NCI-H2227 treated with DMSO at 0.1 percent for 48 hours (cell line): ENCODE measurements around the gene LRRN2.
A peak's percentile ranks its signal among the peaks of the same experiment; 100 is the strongest.
"Not testable (repeated sequence)": the region's sequence is repeated elsewhere in the genome, so short reads cannot be mapped to it uniquely, and the experiment has no call there.

Source experiments
- DNase-seq: peaks from one replicate; lab custom pipeline; 2025; lab: John Stamatoyannopoulos, UW

LRRN2 gene

GRCh38 chr1:204629459-204629858, 56.1 kb downstream of the LRRN2 start:
- DNase-seq: not testable (repeated sequence)

- DNase-seq: no peak
Observed at GRCh38 chr1:204628868-204629267, 56.7 kb downstream of the LRRN2 start.

GRCh38 chr1:204627436-204627835, 58.1 kb downstream of the LRRN2 start:
- DNase-seq: no peak

GRCh38 chr1:204626381-204626780, 59.2 kb downstream of the LRRN2 start:
- no peak for DNase-seq

- no peak for DNase-seq
Observed at GRCh38 chr1:204624631-204625216, 60.8 kb downstream of the LRRN2 start.

GRCh38 chr1:204623894-204624361, 61.6 kb downstream of the LRRN2 start:
- DNase-seq: no peak

GRCh38 chr1:204623365-204623893, 62.1 kb downstream of the LRRN2 start:
- no peak for DNase-seq

GRCh38 chr1:204621996-204622395, 63.5 kb downstream of the LRRN2 start:
- no peak for DNase-seq

- no peak for DNase-seq
Observed at GRCh38 chr1:204621396-204621795, 64.1 kb downstream of the LRRN2 start.

GRCh38 chr1:204619721-204620120, 65.8 kb downstream of the LRRN2 start:
- no peak for DNase-seq

GRCh38 chr1:204618148-204618760, 67.3 kb downstream of the LRRN2 start:
- no peak for DNase-seq

GRCh38 chr1:204617256-204618147, 68.0 kb downstream of the LRRN2 start:
- DNase-seq: no peak

- no peak for DNase-seq
Observed at GRCh38 chr1:204616641-204617040, 68.9 kb downstream of the LRRN2 start.

GRCh38 chr1:204615881-204616280, 69.7 kb downstream of the LRRN2 start:
- no peak for DNase-seq

- no peak for DNase-seq
Observed at GRCh38 chr1:204613636-204614035, 71.9 kb downstream of the LRRN2 start.

GRCh38 chr1:204612326-204612725, 73.2 kb downstream of the LRRN2 start:
- no peak for DNase-seq

GRCh38 chr1:204611036-204611435, 74.5 kb downstream of the LRRN2 start:
- no peak for DNase-seq

GRCh38 chr1:204607910-204608309, 77.6 kb downstream of the LRRN2 start:
- no peak for DNase-seq

- DNase-seq: no peak
Observed at GRCh38 chr1:204605791-204606190, 79.7 kb downstream of the LRRN2 start.

GRCh38 chr1:204602871-204603542, 82.5 kb downstream of the LRRN2 start:
- DNase-seq: no peak

GRCh38 chr1:204602111-204602579, 83.4 kb downstream of the LRRN2 start:
- DNase-seq: peak; percentile 54

- DNase-seq: no peak
Observed at GRCh38 chr1:204600968-204601367, 84.6 kb downstream of the LRRN2 start.
